ENCODE data around the gene DMD. TPM values are rescaled to one million over a fixed set of nuclear protein-coding genes. Genes with fewer than 3 reads are reported as not detected.

The DMD gene
- total RNA-seq, 1 donor from 2014 or later = 22.9 TPM

DNA sequence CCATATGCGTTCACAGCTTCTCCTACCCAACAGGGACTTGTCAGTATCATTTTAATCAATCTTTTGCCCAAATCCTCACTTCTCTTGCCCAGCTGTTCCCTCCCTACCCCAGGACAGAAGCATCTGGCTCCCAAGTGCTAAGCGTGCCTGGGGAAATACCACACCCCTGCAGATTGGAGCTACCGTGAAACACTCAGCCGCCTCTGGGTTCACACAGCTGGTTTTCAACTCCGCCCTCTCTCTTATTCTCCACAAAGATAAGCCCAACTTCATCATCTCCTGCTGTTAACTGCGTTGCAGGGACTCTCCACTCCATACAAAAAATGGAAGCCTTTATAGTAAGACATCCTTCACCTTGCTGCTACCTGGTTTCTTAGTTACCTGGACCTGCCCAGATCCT is 1992.2 kb downstream of the DMD start:
- intact Hi-C loops (cut with micrococcal nuclease) = no loop called here
- Mint-ChIP-seq H3K4me3 (no peak overlapping the region), H3K4me1 (peaks cover 13% of the 10 kb centered on the region), H3K27me3 (no peaks in the 10 kb centered on the region), H3K36me3 (ENCODE audit: low read depth) (no peaks in the 10 kb centered on the region), H3K9me3 (no peaks in the 10 kb centered on the region), H3K27ac (no peak overlapping the region)
- ChIA-PET POLR2A (no interaction called here), CTCF (interaction anchor here (1.2 kb wide), 1 partner anchor 74 kb away, joined by 3 read pairs; no protein-coding TSS in a partner anchor)
- DNase-seq = no peak
- no peak for ATAC-seq (ENCODE audit: low read depth)
- TF ChIP-seq, protein P1, sequence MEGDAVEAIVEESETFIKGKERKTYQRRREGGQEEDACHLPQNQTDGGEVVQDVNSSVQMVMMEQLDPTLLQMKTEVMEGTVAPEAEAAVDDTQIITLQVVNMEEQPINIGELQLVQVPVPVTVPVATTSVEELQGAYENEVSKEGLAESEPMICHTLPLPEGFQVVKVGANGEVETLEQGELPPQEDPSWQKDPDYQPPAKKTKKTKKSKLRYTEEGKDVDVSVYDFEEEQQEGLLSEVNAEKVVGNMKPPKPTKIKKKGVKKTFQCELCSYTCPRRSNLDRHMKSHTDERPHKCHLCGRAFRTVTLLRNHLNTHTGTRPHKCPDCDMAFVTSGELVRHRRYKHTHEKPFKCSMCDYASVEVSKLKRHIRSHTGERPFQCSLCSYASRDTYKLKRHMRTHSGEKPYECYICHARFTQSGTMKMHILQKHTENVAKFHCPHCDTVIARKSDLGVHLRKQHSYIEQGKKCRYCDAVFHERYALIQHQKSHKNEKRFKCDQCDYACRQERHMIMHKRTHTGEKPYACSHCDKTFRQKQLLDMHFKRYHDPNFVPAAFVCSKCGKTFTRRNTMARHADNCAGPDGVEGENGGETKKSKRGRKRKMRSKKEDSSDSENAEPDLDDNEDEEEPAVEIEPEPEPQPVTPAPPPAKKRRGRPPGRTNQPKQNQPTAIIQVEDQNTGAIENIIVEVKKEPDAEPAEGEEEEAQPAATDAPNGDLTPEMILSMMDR (IDR thresholded peaks at IDR 0.05) = no peak

DNA sequence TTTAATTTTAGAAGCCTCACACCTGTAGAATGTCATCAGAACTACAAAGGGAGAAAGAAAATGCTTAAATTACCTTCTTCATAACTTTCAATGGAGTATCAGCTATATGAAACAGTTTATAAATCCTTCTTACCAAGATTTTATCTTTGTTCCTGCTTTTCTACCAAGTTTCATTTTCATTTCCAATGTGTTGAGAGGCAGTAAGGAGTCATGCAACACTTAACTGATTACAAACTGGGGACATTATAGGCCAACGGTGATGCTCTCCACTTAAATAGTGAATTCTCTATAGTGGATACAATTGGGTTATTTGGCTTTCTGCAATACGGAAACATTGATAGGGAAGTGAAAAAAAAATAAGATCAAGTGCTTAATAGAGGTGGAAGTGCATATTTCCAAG is 1994.3 kb downstream of the DMD start:
- CTCF ChIA-PET = interaction anchor here (5.9 to 7.6 kb wide), 2 partner anchors 76 to 178 kb away, joined by 56 to 86 read pairs; no protein-coding TSS in a partner anchor

GRCh38 chrX:31215277-31215815 is 1996.0 kb downstream of the DMD start:
- Mint-ChIP-seq H3K4me3 (no peak overlapping the region), H3K27me3 (no peaks in the 10 kb centered on the region), H3K27ac (no peak overlapping the region), H3K9me3 (no peaks in the 10 kb centered on the region), H3K36me3 (ENCODE audit: low read depth) (no peaks in the 10 kb centered on the region), H3K4me1 (peaks cover 8% of the 10 kb centered on the region)
- DNase-seq (no peak), ATAC-seq (ENCODE audit: low read depth) (no peak)
- ChIA-PET POLR2A (interaction anchor here (0.7 to 1.0 kb wide), 2 partner anchors 14 to 81 kb away, joined by 3 to 4 read pairs; no protein-coding TSS in a partner anchor), CTCF (interaction anchor here (1.0 to 7.6 kb wide), 4 partner anchors 51 to 209 kb away, joined by 3 to 86 read pairs (median 35); no protein-coding TSS in a partner anchor)
- TF ChIP-seq, protein P1 (IDR thresholded peaks at IDR 0.05) = no peak
- intact Hi-C loops (cut with micrococcal nuclease) = loop anchor here (2.0 kb wide), 1 partner anchor 51 kb away; no protein-coding TSS in a partner anchor

More for the DNA sequence above, 1994.3 kb downstream of the DMD start:
- no peak for ATAC-seq (ENCODE audit: low read depth)
- no peak for DNase-seq
- Mint-ChIP-seq H3K9me3 (no peaks in the 10 kb centered on the region), H3K27me3 (no peaks in the 10 kb centered on the region), H3K27ac (no peak overlapping the region), H3K36me3 (ENCODE audit: low read depth) (no peaks in the 10 kb centered on the region), H3K4me1 (peaks cover 8% of the 10 kb centered on the region), H3K4me3 (no peak overlapping the region)
- TF ChIP-seq, protein P1 (IDR thresholded peaks at IDR 0.05) = no peak
- POLR2A ChIA-PET = interaction anchor here (0.9 to 1.5 kb wide), 3 partner anchors 16 to 24 kb away, joined by 3 to 5 read pairs (median 3); no protein-coding TSS in a partner anchor
- intact Hi-C loops (cut with micrococcal nuclease) = loop anchor here (2.0 kb wide), 1 partner anchor 20 kb away; no protein-coding TSS in a partner anchor

GRCh38 chrX:31213941-31214340 is 1997.4 kb downstream of the DMD start:
- Mint-ChIP-seq H3K4me3 (no peak overlapping the region), H3K27me3 (no peaks in the 10 kb centered on the region), H3K4me1 (peaks cover 8% of the 10 kb centered on the region), H3K36me3 (ENCODE audit: low read depth) (no peaks in the 10 kb centered on the region), H3K27ac (no peak overlapping the region), H3K9me3 (no peaks in the 10 kb centered on the region)
- intact Hi-C loops (cut with micrococcal nuclease) = loop anchor here (1.0 to 2.0 kb wide), 4 partner anchors 53 to 444 kb away; no protein-coding TSS in a partner anchor
- DNase-seq = no peak
- TF ChIP-seq, protein P1 (IDR thresholded peaks at IDR 0.05) = no peak
- POLR2A ChIA-PET = interaction anchor here (0.6 to 1.0 kb wide), 3 partner anchors 37 to 492 kb away, joined by 3 to 6 read pairs (median 3); no protein-coding TSS in a partner anchor
- peak; percentile 52 for ATAC-seq (ENCODE audit: low read depth)
- CTCF ChIA-PET = interaction anchor here (0.7 to 7.6 kb wide), 19 partner anchors 9 to 478 kb away, joined by 3 to 86 read pairs (median 4); no protein-coding TSS in a partner anchor
